GM21619 (cell line): ENCODE measurements around the gene DDR1.
"Not testable (repeated sequence)": the region's sequence is repeated elsewhere in the genome, so short reads cannot be mapped to it uniquely, and the experiment has no call there.

ENCODE experiments used
- ATAC-seq: cut with Tn5 transposase; IDR thresholded peaks from one replicate; pipeline ENCODE4 v1.9.1; 2021; ENCODE audit not compliant: unreplicated experiment

The DDR1 gene

GRCh38 chr6:30893001-30893591 lies 8.8 kb downstream of the DDR1 start:
- ATAC-seq: no peak

- ATAC-seq: no peak
Measured at GRCh38 chr6:30893666-30894065, 9.3 kb downstream of the DDR1 start.

GRCh38 chr6:30894381-30894780 lies 10.1 kb downstream of the DDR1 start:
- ATAC-seq: no peak

- no peak for ATAC-seq
Measured at GRCh38 chr6:30894935-30895334, 10.6 kb downstream of the DDR1 start.

- no peak for ATAC-seq
Measured at GRCh38 chr6:30895343-30895742, 11.0 kb downstream of the DDR1 start.

- ATAC-seq: no peak
Measured at GRCh38 chr6:30896541-30896940, 12.2 kb downstream of the DDR1 start.

GRCh38 chr6:30897882-30898281 lies 13.6 kb downstream of the DDR1 start:
- no peak for ATAC-seq

GRCh38 chr6:30898750-30899360 lies 14.5 kb downstream of the DDR1 start:
- no peak for ATAC-seq

- ATAC-seq: no peak
Measured at GRCh38 chr6:30900863-30901417, 16.6 kb downstream of the DDR1 start.

- ATAC-seq: no peak
Measured at GRCh38 chr6:30901436-30901835, 17.1 kb downstream of the DDR1 start.

- ATAC-seq: not testable (repeated sequence)
Measured at GRCh38 chr6:30902196-30902595, 17.9 kb downstream of the DDR1 start.

- ATAC-seq: no peak
Measured at GRCh38 chr6:30902709-30903108, 18.4 kb downstream of the DDR1 start.

- ATAC-seq: no peak
Measured at GRCh38 chr6:30903236-30903635, 18.9 kb downstream of the DDR1 start.

GRCh38 chr6:30907290-30907757 lies 23.0 kb downstream of the DDR1 start:
- not testable (repeated sequence) for ATAC-seq

GRCh38 chr6:30907758-30908591 lies 23.7 kb downstream of the DDR1 start, which contains the start of gene GTF2H4:
TSS of gene GTF2H4 (plus strand) at chr6:30908207.
- peak; percentile 96 for ATAC-seq

GRCh38 chr6:30908700-30909099 lies 24.4 kb downstream of the DDR1 start:
- ATAC-seq: no peak

GRCh38 chr6:30910473-30910872 lies 26.2 kb downstream of the DDR1 start:
- ATAC-seq: not testable (repeated sequence)

GRCh38 chr6:30912746-30913520 lies 28.6 kb downstream of the DDR1 start:
- ATAC-seq: no peak

GRCh38 chr6:30913721-30914075 lies 29.4 kb downstream of the DDR1 start:
- ATAC-seq: peak; percentile 4

- ATAC-seq: peak; percentile 78
Measured at GRCh38 chr6:30914076-30914853, 29.9 kb downstream of the DDR1 start, which contains the start of gene VARS2. TSS of gene VARS2 (plus strand) at chr6:30914238. CDS start at chr6:30914837, 599 bp downstream.
